Neural progenitor cell (in vitro differentiated cells): ENCODE results near the gene THSD4. TPM values are rescaled to one million over a fixed set of nuclear protein-coding genes. Genes with fewer than 3 reads are reported as not detected.
A peak's percentile ranks its signal among the peaks of the same experiment; 100 is the strongest.

Source experiments
- DNase-seq: peaks from one replicate; pipeline ENCODE4 v3.0.0-alpha.2; 2016; ENCODE audit warnings: low spot score
- H2AFZ ChIP-seq: fragments of 200-600 bp; sonication (generic); replicated peaks from 2 replicates; pipeline ENCODE4 v1.6.1; 2016; ENCODE audit warnings: antibody characterized with exemption
- H3F3A ChIP-seq: fragments of 200-600 bp; sonication (generic); 2 replicates; pipeline ENCODE4 v1.6.1; 2016; ENCODE audit warnings: antibody characterized with exemption, low read depth
- H3K27ac ChIP-seq: fragments of 200-600 bp; sonication (generic); 2 replicates; pipeline ENCODE4 v1.5.1; 2016; ENCODE audit warnings: mild to moderate bottlenecking
- H3K27me3 ChIP-seq: fragments of 200-600 bp; sonication (generic); 2 replicates; pipeline ENCODE4 v1.6.1; 2016; ENCODE audit warnings: mild to moderate bottlenecking, moderate library complexity
- H3K36me3 ChIP-seq: fragments of 200-600 bp; sonication (generic); 2 replicates; pipeline ENCODE4 v1.5.1; 2016
- H3K4me1 ChIP-seq: fragments of 200-600 bp; sonication (generic); 2 replicates; pipeline ENCODE4 v1.6.1; 2016; ENCODE audit warnings: mixed run types
- H3K4me2 ChIP-seq: fragments of 200-600 bp; sonication (generic); 2 replicates; pipeline ENCODE4 v1.6.1; 2016
- H3K4me3 ChIP-seq: fragments of 200-600 bp; sonication (generic); 2 replicates; pipeline ENCODE4 v1.5.1; 2016
- H3K79me2 ChIP-seq: fragments of 200-600 bp; sonication (generic); 2 replicates; pipeline ENCODE4 v1.6.1; 2016; ENCODE audit warnings: low read depth
- H3K9ac ChIP-seq: fragments of 200-600 bp; sonication (generic); 2 replicates; pipeline ENCODE4 v1.6.1; 2016
- H3K9me3 ChIP-seq: fragments of 200-600 bp; sonication (generic); 2 replicates; pipeline ENCODE4 v1.5.1; 2016; ENCODE audit warnings: low read depth
- H4K20me1 ChIP-seq: fragments of 200-600 bp; sonication (generic); 2 replicates; pipeline ENCODE4 v1.6.1; 2016; ENCODE audit warnings: low read depth
- H3K27ac Mint-ChIP-seq: 3 replicates; pipeline ENCODE4 v1.8.0; 2021; ENCODE audit warnings: mixed read lengths
- H3K27me3 Mint-ChIP-seq: 2 replicates; pipeline ENCODE4 v1.8.0; 2022; ENCODE audit warnings: low read depth, mild to moderate bottlenecking, inconsistent platforms, moderate library complexity, mixed read lengths; ENCODE audit not compliant: insufficient read depth
- H3K36me3 Mint-ChIP-seq: 3 replicates; pipeline ENCODE4 v1.8.0; 2021; ENCODE audit warnings: mixed read lengths
- H3K4me1 Mint-ChIP-seq: 3 replicates; pipeline ENCODE4 v1.8.0; 2021; ENCODE audit warnings: mixed read lengths
- H3K4me3 Mint-ChIP-seq: 3 replicates; pipeline ENCODE4 v1.8.0; 2021; ENCODE audit warnings: mild to moderate bottlenecking, moderate library complexity, mixed read lengths
- H3K9me3 Mint-ChIP-seq: 3 replicates; pipeline ENCODE4 v1.8.0; 2020; ENCODE audit warnings: mixed read lengths
- EZH2 ChIP-seq: fragments of 200-600 bp; sonication (generic); IDR thresholded peaks from 2 replicates; pipeline ENCODE4 v1.6.1; 2017; ENCODE audit warnings: antibody characterized with exemption, mild to moderate bottlenecking, moderate library complexity
- EZH2phosphoT487 ChIP-seq: fragments of 200-600 bp; sonication (generic); IDR thresholded peaks from 2 replicates; pipeline ENCODE4 v1.6.1; 2017; ENCODE audit warnings: antibody characterized with exemption
- total RNA-seq: library from RNA; depleted of rRNA; stranded (reverse); fragments of >200 nt; gene quantifications from 2 replicates; pipeline ENCODE4 v1.2.3, GENCODE V29; 2015; ENCODE audit warnings: low replicate concordance
- TF ChIP-seq, protein P1 (sequence below): fragments of 200-600 bp; sonication (generic); IDR thresholded peaks from 2 replicates; pipeline ENCODE4 v1.5.1; 2017; ENCODE audit warnings: antibody characterized with exemption, mild to moderate bottlenecking

THSD4 gene
- total RNA-seq, 1 donor from 2014 or later, result 2.4 TPM

DNA sequence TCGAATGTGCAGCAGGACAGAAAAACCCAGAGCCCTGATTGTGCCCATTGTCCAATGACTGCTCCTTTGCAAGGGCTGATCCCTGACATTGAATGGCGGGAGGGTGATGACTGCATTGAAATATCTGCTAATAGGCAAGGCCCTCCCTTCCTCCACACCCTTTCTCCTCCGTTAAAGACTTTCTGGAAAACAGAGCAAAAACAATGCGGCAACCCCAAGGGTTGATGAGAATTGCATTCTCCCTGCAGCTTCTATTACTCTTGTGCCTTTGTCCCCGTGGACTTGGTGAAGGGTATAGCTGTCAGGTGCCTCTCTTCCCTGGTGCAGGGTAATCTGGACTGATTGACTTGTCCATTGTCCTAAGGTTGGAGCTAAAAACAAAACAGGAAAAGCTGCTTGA is 71.8 kb downstream of the THSD4 start:
- H4K20me1 ChIP-seq, result no peaks in the 10 kb centered on the region
- peaks cover 15% of the 10 kb centered on the region for H3F3A ChIP-seq
- TF ChIP-seq, protein P1, sequence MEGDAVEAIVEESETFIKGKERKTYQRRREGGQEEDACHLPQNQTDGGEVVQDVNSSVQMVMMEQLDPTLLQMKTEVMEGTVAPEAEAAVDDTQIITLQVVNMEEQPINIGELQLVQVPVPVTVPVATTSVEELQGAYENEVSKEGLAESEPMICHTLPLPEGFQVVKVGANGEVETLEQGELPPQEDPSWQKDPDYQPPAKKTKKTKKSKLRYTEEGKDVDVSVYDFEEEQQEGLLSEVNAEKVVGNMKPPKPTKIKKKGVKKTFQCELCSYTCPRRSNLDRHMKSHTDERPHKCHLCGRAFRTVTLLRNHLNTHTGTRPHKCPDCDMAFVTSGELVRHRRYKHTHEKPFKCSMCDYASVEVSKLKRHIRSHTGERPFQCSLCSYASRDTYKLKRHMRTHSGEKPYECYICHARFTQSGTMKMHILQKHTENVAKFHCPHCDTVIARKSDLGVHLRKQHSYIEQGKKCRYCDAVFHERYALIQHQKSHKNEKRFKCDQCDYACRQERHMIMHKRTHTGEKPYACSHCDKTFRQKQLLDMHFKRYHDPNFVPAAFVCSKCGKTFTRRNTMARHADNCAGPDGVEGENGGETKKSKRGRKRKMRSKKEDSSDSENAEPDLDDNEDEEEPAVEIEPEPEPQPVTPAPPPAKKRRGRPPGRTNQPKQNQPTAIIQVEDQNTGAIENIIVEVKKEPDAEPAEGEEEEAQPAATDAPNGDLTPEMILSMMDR, result no peak
- peak; percentile 25 for TF ChIP-seq EZH2phosphoT487
- H3K4me3 ChIP-seq, result no peak overlapping the region
- no peak overlapping the region for H2AFZ ChIP-seq
- peaks cover 13% of the 10 kb centered on the region for H3K4me1 ChIP-seq
- peak overlapping the region; percentile 60 for H3K4me2 ChIP-seq
- peak; percentile 59 for DNase-seq
- no peaks in the 10 kb centered on the region for H3K9me3 ChIP-seq
- H3K27ac ChIP-seq, result no peak overlapping the region
- H3K4me1 Mint-ChIP-seq, result peaks cover 5% of the 10 kb centered on the region
- H3K4me3 Mint-ChIP-seq, result no peak overlapping the region
- H3K36me3 ChIP-seq, result no peaks in the 10 kb centered on the region
- no peaks in the 10 kb centered on the region for H3K36me3 Mint-ChIP-seq
- no peak overlapping the region for H3K27ac Mint-ChIP-seq
- peaks cover 9% of the 10 kb centered on the region for H3K27me3 Mint-ChIP-seq
- H3K9ac ChIP-seq, result no peak overlapping the region
- H3K79me2 ChIP-seq, result no peaks in the 10 kb centered on the region
- no peaks in the 10 kb centered on the region for H3K27me3 ChIP-seq
- H3K9me3 Mint-ChIP-seq, result no peaks in the 10 kb centered on the region

GRCh38 chr15:71187526-71187925 is 72.3 kb downstream of the THSD4 start:
- no peaks in the 10 kb centered on the region for H4K20me1 ChIP-seq
- Mint-ChIP-seq H3K9me3 (no peaks in the 10 kb centered on the region), H3K27me3 (peaks cover 9% of the 10 kb centered on the region), H3K36me3 (no peaks in the 10 kb centered on the region), H3K27ac (no peak overlapping the region), H3K4me1 (peaks cover 5% of the 10 kb centered on the region), H3K4me3 (no peak overlapping the region)
- H2AFZ ChIP-seq, result no peak overlapping the region
- no peak overlapping the region for H3K4me3 ChIP-seq
- H3K27ac ChIP-seq, result no peak overlapping the region
- DNase-seq, result no peak
- H3K27me3 ChIP-seq, result no peaks in the 10 kb centered on the region
- H3K4me1 ChIP-seq, result peaks cover 13% of the 10 kb centered on the region
- no peak overlapping the region for H3K9ac ChIP-seq
- no peaks in the 10 kb centered on the region for H3K36me3 ChIP-seq
- H3K9me3 ChIP-seq, result no peaks in the 10 kb centered on the region
- no peak for TF ChIP-seq EZH2
- TF ChIP-seq EZH2phosphoT487, result no peak
- TF ChIP-seq, protein P1, result no peak
- no peaks in the 10 kb centered on the region for H3K79me2 ChIP-seq
- H3K4me2 ChIP-seq, result no peak overlapping the region
- peaks cover 15% of the 10 kb centered on the region for H3F3A ChIP-seq

DNA sequence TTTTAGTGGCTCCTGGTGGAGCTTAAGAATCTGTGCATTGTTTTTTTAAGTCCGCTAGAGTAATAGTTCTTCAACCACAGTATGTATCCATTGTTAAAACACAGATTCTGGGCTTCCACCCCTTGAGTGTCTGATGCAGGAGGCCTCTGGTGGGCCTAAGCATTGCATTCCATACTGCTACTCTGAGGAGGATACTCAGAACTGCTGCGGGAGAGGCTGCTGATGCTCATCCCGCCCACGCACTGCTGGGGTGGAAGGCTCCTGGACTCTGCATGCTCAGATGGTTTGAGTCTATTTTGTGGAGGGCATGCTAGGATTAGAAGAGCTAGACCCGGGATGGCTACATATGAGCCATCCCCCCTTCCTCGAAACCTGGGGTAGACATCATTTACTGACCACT is 74.4 kb downstream of the THSD4 start:
- Histone ChIP-seq H3K27ac (no peak overlapping the region), H3K36me3 (no peaks in the 10 kb centered on the region), H3K9me3 (no peaks in the 10 kb centered on the region), H3K79me2 (no peaks in the 10 kb centered on the region), H2AFZ (no peak overlapping the region), H3K4me3 (no peak overlapping the region), H3K9ac (no peak overlapping the region), H3K4me1 (peaks cover 13% of the 10 kb centered on the region), H3F3A (peaks cover 15% of the 10 kb centered on the region), H4K20me1 (no peaks in the 10 kb centered on the region), H3K4me2 (no peak overlapping the region), H3K27me3 (no peaks in the 10 kb centered on the region)
- no peaks in the 10 kb centered on the region for H3K9me3 Mint-ChIP-seq
- H3K27me3 Mint-ChIP-seq, result peaks cover 9% of the 10 kb centered on the region
- TF ChIP-seq, protein P1, result no peak
- TF ChIP-seq EZH2phosphoT487 (no peak), EZH2 (no peak)
- H3K4me3 Mint-ChIP-seq, result no peak overlapping the region
- H3K36me3 Mint-ChIP-seq, result peaks cover 2% of the 10 kb centered on the region
- peaks cover 7% of the 10 kb centered on the region for H3K4me1 Mint-ChIP-seq
- no peak for DNase-seq
- no peak overlapping the region for H3K27ac Mint-ChIP-seq
